SK-N-SH treated with all-trans-retinoic acid at 6 μM for 48 hours (cell line): ENCODE data around the gene LRRC74B.

ENCODE experiments used
- ARNTL ChIP-seq: fragments of 450-650 bp; formaldehyde crosslinking; IDR thresholded peaks from 2 replicates; pipeline ENCODE4 v1.5.0; 2020; ENCODE audit warnings: low read depth, mild to moderate bottlenecking, moderate library complexity, borderline replicate concordance
- BACH2 ChIP-seq: fragments of 250-450 bp; sonication (Bioruptor Pico); IDR thresholded peaks from 2 replicates; pipeline ENCODE4 v1.9.0; 2021; ENCODE audit warnings: mild to moderate bottlenecking, borderline replicate concordance
- RARB ChIP-seq: fragments of 250-450 bp; sonication (Bioruptor Pico); IDR thresholded peaks from 2 replicates; pipeline ENCODE4 v1.8.0; 2021; ENCODE audit warnings: mild to moderate bottlenecking, moderate library complexity
- TOX ChIP-seq: fragments of 250-450 bp; sonication (Bioruptor Pico); IDR thresholded peaks from 2 replicates; pipeline ENCODE4 v1.8.0; 2021; ENCODE audit warnings: mild to moderate bottlenecking, moderate library complexity, borderline replicate concordance
- TSHZ2 ChIP-seq: fragments of 250-450 bp; sonication (Bioruptor Pico); IDR thresholded peaks from 2 replicates; pipeline ENCODE4 v1.5.0; 2020; ENCODE audit warnings: mild to moderate bottlenecking, moderate library complexity
- ZFP3 ChIP-seq: fragments of 250-450 bp; sonication (Bioruptor Pico); IDR thresholded peaks from 2 replicates; pipeline ENCODE4 v1.5.0; 2020; ENCODE audit warnings: mild to moderate bottlenecking, moderate library complexity
- ZFP30 ChIP-seq: fragments of 450-650 bp; formaldehyde crosslinking; IDR thresholded peaks from 2 replicates; pipeline ENCODE4 v1.5.0; 2022; ENCODE audit warnings: mild to moderate bottlenecking, moderate library complexity
- ZNF70 ChIP-seq: fragments of 450-650 bp; formaldehyde crosslinking; IDR thresholded peaks from 2 replicates; pipeline ENCODE4 v1.5.0; 2020; ENCODE audit warnings: mild to moderate bottlenecking, moderate library complexity
- TF ChIP-seq, protein P1 (sequence below): fragments of 250-450 bp; sonication (Bioruptor Pico); IDR thresholded peaks from 2 replicates; pipeline ENCODE4 v1.8.0; 2020; ENCODE audit warnings: mild to moderate bottlenecking, moderate library complexity, borderline replicate concordance

GRCh38 chr22:21067901-21068680 is 22.3 kb downstream of the LRRC74B start:
- TF ChIP-seq RARB (CRISPR knock-in tag) (no peak), ZNF70 (no peak), ZFP30 (CRISPR knock-in tag) (no peak), TSHZ2 (CRISPR knock-in tag) (no peak), TOX (CRISPR knock-in tag) (no peak), ZFP3 (CRISPR knock-in tag) (no peak), BACH2 (no peak), ARNTL (no peak)
- TF ChIP-seq, protein P1, sequence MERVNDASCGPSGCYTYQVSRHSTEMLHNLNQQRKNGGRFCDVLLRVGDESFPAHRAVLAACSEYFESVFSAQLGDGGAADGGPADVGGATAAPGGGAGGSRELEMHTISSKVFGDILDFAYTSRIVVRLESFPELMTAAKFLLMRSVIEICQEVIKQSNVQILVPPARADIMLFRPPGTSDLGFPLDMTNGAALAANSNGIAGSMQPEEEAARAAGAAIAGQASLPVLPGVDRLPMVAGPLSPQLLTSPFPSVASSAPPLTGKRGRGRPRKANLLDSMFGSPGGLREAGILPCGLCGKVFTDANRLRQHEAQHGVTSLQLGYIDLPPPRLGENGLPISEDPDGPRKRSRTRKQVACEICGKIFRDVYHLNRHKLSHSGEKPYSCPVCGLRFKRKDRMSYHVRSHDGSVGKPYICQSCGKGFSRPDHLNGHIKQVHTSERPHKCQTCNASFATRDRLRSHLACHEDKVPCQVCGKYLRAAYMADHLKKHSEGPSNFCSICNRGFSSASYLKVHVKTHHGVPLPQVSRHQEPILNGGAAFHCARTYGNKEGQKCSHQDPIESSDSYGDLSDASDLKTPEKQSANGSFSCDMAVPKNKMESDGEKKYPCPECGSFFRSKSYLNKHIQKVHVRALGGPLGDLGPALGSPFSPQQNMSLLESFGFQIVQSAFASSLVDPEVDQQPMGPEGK = no peak
